HG03571 (cell line): ENCODE measurements around the gene INSIG1.

ENCODE experiments used
- ATAC-seq: cut with Tn5 transposase; IDR thresholded peaks from one replicate; pipeline ENCODE4 v1.9.1; 2021; ENCODE audit not compliant: unreplicated experiment

The INSIG1 gene

GRCh38 chr7:155344618-155345433 is 47.1 kb downstream of the INSIG1 start:
- ATAC-seq = peak; percentile 95

- no peak for ATAC-seq
These were observed 47.8 kb downstream of the INSIG1 start for GRCh38 chr7:155345490-155345889.

GRCh38 chr7:155346285-155346684 is 48.6 kb downstream of the INSIG1 start:
- no peak for ATAC-seq

- ATAC-seq = no peak
These were observed 51.1 kb downstream of the INSIG1 start for GRCh38 chr7:155348806-155349205.

- ATAC-seq = no peak
These were observed 52.1 kb downstream of the INSIG1 start for GRCh38 chr7:155349601-155350331.

GRCh38 chr7:155351120-155351870 is 53.6 kb downstream of the INSIG1 start:
- ATAC-seq = no peak

- no peak for ATAC-seq
These were observed 54.5 kb downstream of the INSIG1 start for GRCh38 chr7:155352076-155352752.

- no peak for ATAC-seq
These were observed 55.1 kb downstream of the INSIG1 start for GRCh38 chr7:155352753-155353115.

- ATAC-seq = no peak
These were observed 55.7 kb downstream of the INSIG1 start for GRCh38 chr7:155353256-155353897.

GRCh38 chr7:155354371-155355048 is 56.8 kb downstream of the INSIG1 start:
- ATAC-seq = no peak

GRCh38 chr7:155355176-155355575 is 57.5 kb downstream of the INSIG1 start:
- no peak for ATAC-seq

- no peak for ATAC-seq
These were observed 58.1 kb downstream of the INSIG1 start for GRCh38 chr7:155355745-155356144.

- ATAC-seq = no peak
These were observed 58.8 kb downstream of the INSIG1 start for GRCh38 chr7:155356323-155357105.

GRCh38 chr7:155357573-155358041 is 59.9 kb downstream of the INSIG1 start:
- no peak for ATAC-seq

- ATAC-seq = no peak
These were observed 60.6 kb downstream of the INSIG1 start for GRCh38 chr7:155358066-155358947.

GRCh38 chr7:155358948-155359712 is 61.5 kb downstream of the INSIG1 start:
- ATAC-seq = no peak
